Measurements from ENCODE around the gene SLC25A51. TPM values are rescaled to one million over a fixed set of nuclear protein-coding genes. Genes with fewer than 3 reads are reported as not detected.

The SLC25A51 gene
- total RNA-seq, 2 donors from 2014 or later = 20.2 to 21.6 TPM

DNA sequence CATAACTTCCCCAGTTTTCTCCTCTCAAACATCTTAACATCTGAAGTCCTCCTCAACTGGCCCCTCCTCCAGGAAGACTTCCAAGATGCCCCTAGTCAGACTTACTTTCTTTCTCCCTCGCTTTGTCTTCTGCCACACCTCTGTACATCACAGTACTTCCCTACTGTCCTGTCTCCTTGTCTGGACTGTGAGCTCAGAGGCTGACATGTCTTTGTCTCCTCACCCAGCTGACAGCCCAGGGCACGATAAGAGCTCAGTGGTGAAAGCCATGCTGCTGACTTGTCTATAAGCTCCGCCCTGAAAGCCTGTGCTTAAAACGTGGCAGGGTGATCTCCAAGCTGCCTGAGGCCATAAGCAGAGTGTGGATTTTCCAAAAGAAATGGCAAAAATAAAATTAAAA lies 33.0 kb upstream of the SLC25A51 start:
- no peak for TF ChIP-seq POLR2A (IDR thresholded peaks at IDR 0.05)
- TF ChIP-seq, protein P1, sequence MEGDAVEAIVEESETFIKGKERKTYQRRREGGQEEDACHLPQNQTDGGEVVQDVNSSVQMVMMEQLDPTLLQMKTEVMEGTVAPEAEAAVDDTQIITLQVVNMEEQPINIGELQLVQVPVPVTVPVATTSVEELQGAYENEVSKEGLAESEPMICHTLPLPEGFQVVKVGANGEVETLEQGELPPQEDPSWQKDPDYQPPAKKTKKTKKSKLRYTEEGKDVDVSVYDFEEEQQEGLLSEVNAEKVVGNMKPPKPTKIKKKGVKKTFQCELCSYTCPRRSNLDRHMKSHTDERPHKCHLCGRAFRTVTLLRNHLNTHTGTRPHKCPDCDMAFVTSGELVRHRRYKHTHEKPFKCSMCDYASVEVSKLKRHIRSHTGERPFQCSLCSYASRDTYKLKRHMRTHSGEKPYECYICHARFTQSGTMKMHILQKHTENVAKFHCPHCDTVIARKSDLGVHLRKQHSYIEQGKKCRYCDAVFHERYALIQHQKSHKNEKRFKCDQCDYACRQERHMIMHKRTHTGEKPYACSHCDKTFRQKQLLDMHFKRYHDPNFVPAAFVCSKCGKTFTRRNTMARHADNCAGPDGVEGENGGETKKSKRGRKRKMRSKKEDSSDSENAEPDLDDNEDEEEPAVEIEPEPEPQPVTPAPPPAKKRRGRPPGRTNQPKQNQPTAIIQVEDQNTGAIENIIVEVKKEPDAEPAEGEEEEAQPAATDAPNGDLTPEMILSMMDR (IDR thresholded peaks at IDR 0.05) = no peak
- no peak for TF ChIP-seq POLR2AphosphoS5 (IDR thresholded peaks at IDR 0.05)
- Histone ChIP-seq H3K4me1 (replicated peaks) (peaks cover 19% of the 10 kb centered on the region), H3K27ac (no peak overlapping the region), H3K9me3 (no peaks in the 10 kb centered on the region), H3K27me3 (replicated peaks; ENCODE audit: insufficient read depth) (no peaks in the 10 kb centered on the region), H3K4me3 (no peak overlapping the region), H3K36me3 (no peaks in the 10 kb centered on the region)
- 52% methylated on average over 4 of the region's 4 CpGs for WGBS
- DNase-seq (ENCODE audit: low spot score) = no peak
- intact Hi-C loops (cut with DNase I) = no loop called here

GRCh38 chr9:37936376-37936775 lies 32.4 kb upstream of the SLC25A51 start:
- Histone ChIP-seq H3K27me3 (replicated peaks; ENCODE audit: insufficient read depth) (no peaks in the 10 kb centered on the region), H3K4me3 (no peak overlapping the region), H3K27ac (no peak overlapping the region), H3K36me3 (no peaks in the 10 kb centered on the region), H3K9me3 (no peaks in the 10 kb centered on the region), H3K4me1 (replicated peaks) (peaks cover 19% of the 10 kb centered on the region)
- no peak for DNase-seq (ENCODE audit: low spot score)
- intact Hi-C loops (cut with DNase I) = no loop called here
- TF ChIP-seq, protein P1 (IDR thresholded peaks at IDR 0.05) = no peak
- TF ChIP-seq POLR2A (IDR thresholded peaks at IDR 0.05) (no peak), POLR2AphosphoS5 (IDR thresholded peaks at IDR 0.05) (no peak)
- WGBS = 82% methylated on average over 5 of the region's 5 CpGs

DNA sequence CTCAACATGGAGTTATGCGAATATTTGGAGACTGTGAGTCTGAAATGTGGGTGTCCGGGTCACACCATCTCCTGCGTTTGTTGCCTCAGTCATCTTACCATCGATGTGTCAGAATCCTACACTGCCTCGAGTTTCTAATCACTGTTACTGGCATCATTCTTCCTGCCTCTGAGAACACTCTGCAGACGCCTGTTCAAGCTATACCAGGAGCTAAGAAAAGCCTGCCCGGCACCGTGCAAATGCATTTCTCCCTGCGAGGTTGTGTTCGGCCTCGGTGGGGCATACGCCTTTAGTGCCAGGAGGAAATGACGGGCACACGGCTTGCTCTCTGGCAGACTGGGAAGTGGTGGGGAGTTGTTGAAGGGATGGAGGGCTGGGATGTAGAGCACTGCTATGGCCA lies 31.2 kb upstream of the SLC25A51 start:
- TF ChIP-seq, protein P1 (IDR thresholded peaks at IDR 0.05) = no peak
- TF ChIP-seq POLR2A (IDR thresholded peaks at IDR 0.05) (no peak), POLR2AphosphoS5 (IDR thresholded peaks at IDR 0.05) (no peak)
- 87% methylated on average over 14 of the region's 14 CpGs for WGBS
- intact Hi-C loops (cut with DNase I) = no loop called here
- DNase-seq (ENCODE audit: low spot score) = no peak
- H3K4me3 ChIP-seq = no peak overlapping the region
- H3K4me1 ChIP-seq (replicated peaks) = peaks cover 19% of the 10 kb centered on the region
- no peaks in the 10 kb centered on the region for H3K9me3 ChIP-seq
- no peaks in the 10 kb centered on the region for H3K36me3 ChIP-seq
- H3K27ac ChIP-seq = no peak overlapping the region
- no peaks in the 10 kb centered on the region for H3K27me3 ChIP-seq (replicated peaks; ENCODE audit: insufficient read depth)

GRCh38 chr9:37931592-37931991 lies 27.7 kb upstream of the SLC25A51 start:
- H3K4me1 ChIP-seq (replicated peaks) = peaks cover 2% of the 10 kb centered on the region
- no peaks in the 10 kb centered on the region for H3K27me3 ChIP-seq (replicated peaks; ENCODE audit: insufficient read depth)
- DNase-seq (ENCODE audit: low spot score) = no peak
- no peaks in the 10 kb centered on the region for H3K36me3 ChIP-seq
- H3K27ac ChIP-seq = no peak overlapping the region
- no peaks in the 10 kb centered on the region for H3K9me3 ChIP-seq
- TF ChIP-seq, protein P1 (IDR thresholded peaks at IDR 0.05) = no peak
- TF ChIP-seq POLR2A (IDR thresholded peaks at IDR 0.05) (no peak), POLR2AphosphoS5 (IDR thresholded peaks at IDR 0.05) (no peak)
- intact Hi-C loops (cut with DNase I) = no loop called here
- 93% methylated on average over 5 of the region's 5 CpGs for WGBS
- no peak overlapping the region for H3K4me3 ChIP-seq

GRCh38 chr9:37929441-37929895 lies 25.5 kb upstream of the SLC25A51 start:
- Histone ChIP-seq H3K36me3 (no peaks in the 10 kb centered on the region), H3K27me3 (replicated peaks; ENCODE audit: insufficient read depth) (no peaks in the 10 kb centered on the region), H3K4me1 (replicated peaks) (peaks cover 2% of the 10 kb centered on the region), H3K9me3 (no peaks in the 10 kb centered on the region), H3K27ac (no peak overlapping the region), H3K4me3 (no peak overlapping the region)
- TF ChIP-seq POLR2AphosphoS5 (IDR thresholded peaks at IDR 0.05) = no peak
- TF ChIP-seq, protein P1 (IDR thresholded peaks at IDR 0.05) = no peak
- no peak for TF ChIP-seq POLR2A (IDR thresholded peaks at IDR 0.05)
- DNase-seq (ENCODE audit: low spot score) = no peak
- WGBS = 71% methylated on average over 11 of the region's 11 CpGs
- intact Hi-C loops (cut with DNase I) = no loop called here

Measured in prostate gland (tissue), 2 donors.